VCaP (cell line): ENCODE results near the gene MRPL4.

ENCODE experiments used
- H3K27ac ChIP-seq: fragments of 450-650 bp; 2 replicates; pipeline ENCODE4 v1.5.1; 2017
- TF ChIP-seq, protein P1 (sequence below): fragments of 450-650 bp; conservative IDR thresholded peaks from 2 replicates; pipeline ENCODE4 v1.5.1; 2017; ENCODE audit warnings: mild to moderate bottlenecking, moderate library complexity

MRPL4 gene

DNA sequence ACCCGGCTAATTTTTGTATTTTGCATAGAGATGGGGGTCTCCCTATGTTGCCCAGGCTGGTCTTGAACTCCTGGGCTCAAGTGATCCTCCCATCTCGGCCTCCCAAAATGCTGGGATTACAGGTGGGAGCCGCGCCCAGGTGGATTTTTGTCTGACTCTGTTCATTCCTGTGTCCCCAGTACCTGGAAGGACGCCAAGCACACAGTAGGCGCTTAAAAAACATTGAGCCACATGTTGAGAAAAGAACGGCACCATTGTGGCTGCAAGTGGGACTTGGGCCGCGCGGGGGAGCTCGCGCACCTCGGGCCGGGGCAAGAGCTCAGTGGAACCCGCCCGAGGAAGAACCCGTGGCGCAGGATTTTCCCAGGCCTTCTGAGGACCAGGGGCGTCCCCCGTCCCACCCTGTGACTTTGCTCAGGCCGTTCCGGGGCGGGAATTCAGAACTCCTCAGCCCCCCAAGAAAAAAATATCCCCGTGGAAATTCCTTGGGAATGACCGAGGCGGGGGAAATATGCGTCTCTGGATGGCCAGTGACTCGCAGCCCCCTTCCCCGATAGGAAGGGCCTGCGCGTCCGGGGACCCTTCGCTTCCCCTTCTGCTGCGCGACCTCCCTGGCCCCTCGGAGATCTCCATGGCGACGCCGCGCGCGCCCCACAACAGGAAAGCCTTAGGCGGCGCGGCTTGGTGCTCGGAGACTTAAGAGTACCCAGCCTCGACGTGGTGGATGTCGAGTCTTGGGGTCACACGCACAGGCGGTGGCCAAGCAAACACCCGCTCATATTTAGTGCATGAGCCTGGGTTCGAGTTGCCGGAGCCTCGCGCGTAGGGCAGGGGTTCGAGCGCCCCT is 17.5 kb downstream of the MRPL4 start:
- peak overlapping the region; percentile 64; the same call in 1 of the 2 replicates for H3K27ac ChIP-seq
- TF ChIP-seq, protein P1, sequence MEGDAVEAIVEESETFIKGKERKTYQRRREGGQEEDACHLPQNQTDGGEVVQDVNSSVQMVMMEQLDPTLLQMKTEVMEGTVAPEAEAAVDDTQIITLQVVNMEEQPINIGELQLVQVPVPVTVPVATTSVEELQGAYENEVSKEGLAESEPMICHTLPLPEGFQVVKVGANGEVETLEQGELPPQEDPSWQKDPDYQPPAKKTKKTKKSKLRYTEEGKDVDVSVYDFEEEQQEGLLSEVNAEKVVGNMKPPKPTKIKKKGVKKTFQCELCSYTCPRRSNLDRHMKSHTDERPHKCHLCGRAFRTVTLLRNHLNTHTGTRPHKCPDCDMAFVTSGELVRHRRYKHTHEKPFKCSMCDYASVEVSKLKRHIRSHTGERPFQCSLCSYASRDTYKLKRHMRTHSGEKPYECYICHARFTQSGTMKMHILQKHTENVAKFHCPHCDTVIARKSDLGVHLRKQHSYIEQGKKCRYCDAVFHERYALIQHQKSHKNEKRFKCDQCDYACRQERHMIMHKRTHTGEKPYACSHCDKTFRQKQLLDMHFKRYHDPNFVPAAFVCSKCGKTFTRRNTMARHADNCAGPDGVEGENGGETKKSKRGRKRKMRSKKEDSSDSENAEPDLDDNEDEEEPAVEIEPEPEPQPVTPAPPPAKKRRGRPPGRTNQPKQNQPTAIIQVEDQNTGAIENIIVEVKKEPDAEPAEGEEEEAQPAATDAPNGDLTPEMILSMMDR, result peak; percentile 90

DNA sequence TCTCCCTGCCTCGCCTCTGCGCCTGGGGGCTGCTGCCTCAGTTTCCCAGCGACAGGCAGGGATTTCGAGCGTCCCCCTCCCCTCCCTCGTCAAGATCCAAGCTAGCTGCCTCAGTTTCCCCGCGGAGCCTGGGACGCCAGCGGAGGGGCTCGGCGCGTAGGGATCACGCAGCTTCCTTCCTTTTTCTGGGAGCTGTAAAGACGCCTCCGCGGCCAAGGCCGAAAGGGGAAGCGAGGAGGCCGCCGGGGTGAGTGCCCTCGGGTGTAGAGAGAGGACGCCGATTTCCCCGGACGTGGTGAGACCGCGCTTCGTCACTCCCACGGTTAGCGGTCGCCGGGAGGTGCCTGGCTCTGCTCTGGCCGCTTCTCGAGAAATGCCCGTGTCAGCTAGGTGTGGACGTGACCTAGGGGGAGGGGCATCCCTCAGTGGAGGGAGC is 18.2 kb downstream of the MRPL4 start:
- peak overlapping the region; percentile 64 for H3K27ac ChIP-seq
- TF ChIP-seq, protein P1, result no peak

DNA sequence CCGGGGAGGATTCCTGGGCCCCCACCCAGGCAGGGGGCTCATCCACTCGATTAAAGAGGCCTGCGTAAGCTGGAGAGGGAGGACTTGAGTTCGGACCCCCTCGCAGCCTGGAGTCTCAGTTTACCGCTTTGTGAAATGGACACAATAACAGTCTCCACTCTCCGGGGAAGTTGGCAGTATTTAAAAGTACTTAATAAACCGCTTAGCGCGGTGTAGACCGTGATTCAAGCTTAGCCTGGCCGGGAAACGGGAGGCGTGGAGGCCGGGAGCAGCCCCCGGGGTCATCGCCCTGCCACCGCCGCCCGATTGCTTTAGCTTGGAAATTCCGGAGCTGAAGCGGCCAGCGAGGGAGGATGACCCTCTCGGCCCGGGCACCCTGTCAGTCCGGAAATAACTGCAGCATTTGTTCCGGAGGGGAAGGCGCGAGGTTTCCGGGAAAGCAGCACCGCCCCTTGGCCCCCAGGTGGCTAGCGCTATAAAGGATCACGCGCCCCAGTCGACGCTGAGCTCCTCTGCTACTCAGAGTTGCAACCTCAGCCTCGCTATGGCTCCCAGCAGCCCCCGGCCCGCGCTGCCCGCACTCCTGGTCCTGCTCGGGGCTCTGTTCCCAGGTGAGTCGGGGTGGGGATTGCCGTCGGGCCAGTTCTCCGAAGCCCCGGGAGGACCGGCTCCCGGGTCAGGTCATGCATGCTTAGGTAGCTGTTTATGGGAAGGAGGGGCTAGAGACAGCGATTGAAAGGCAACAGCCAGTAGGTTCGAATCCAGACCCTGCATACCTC is 18.8 kb downstream of the MRPL4 start, which contains the start of gene ICAM1:
Gene ICAM1 (plus strand): TSS at position 505 of the 779 bp plus-strand sequence. CDS start 40 bp downstream, at position 545.
- H3K27ac ChIP-seq, result peak within 1 kb of the TSS; percentile 64
- TF ChIP-seq, protein P1, result no peak

DNA sequence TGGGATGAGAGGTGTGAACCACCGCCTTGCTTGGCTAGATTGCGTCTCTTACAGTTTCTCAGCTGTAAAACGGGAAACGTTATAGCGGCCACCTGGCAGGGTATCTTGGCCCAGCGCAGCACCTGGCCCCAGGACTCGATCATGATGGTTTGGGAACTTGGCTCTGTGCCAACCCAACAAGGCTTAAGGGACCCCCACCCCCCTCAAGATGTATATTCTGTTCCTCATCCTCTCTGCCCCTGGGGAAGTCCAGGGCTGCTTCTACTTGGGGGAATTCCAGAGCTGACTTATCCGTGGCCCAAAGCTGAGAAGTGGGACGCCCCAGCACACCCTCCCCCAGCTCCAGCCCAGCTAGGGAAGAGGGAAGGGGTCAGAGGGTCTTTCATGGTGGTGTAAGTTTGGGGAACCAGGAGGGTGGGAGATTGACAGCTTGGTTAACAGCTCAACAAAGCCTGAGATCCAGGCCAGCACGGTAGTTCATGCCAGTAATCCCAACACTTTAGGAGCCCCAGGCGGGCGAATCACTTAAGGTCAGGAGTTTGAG is 19.6 kb downstream of the MRPL4 start:
- peak overlapping the region; percentile 64 for H3K27ac ChIP-seq
- TF ChIP-seq, protein P1, result no peak

DNA sequence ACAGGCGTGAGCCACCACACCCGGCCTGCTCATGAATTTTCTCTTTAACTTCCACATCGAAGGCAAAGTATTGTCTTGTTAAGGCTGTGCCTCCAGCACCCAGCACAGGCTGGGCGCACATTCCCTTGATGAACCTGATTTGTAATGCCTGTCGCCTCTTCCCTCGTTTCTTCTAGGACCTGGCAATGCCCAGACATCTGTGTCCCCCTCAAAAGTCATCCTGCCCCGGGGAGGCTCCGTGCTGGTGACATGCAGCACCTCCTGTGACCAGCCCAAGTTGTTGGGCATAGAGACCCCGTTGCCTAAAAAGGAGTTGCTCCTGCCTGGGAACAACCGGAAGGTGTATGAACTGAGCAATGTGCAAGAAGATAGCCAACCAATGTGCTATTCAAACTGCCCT is 22.6 kb downstream of the MRPL4 start:
- no peak overlapping the region for H3K27ac ChIP-seq
- TF ChIP-seq, protein P1, result no peak

DNA sequence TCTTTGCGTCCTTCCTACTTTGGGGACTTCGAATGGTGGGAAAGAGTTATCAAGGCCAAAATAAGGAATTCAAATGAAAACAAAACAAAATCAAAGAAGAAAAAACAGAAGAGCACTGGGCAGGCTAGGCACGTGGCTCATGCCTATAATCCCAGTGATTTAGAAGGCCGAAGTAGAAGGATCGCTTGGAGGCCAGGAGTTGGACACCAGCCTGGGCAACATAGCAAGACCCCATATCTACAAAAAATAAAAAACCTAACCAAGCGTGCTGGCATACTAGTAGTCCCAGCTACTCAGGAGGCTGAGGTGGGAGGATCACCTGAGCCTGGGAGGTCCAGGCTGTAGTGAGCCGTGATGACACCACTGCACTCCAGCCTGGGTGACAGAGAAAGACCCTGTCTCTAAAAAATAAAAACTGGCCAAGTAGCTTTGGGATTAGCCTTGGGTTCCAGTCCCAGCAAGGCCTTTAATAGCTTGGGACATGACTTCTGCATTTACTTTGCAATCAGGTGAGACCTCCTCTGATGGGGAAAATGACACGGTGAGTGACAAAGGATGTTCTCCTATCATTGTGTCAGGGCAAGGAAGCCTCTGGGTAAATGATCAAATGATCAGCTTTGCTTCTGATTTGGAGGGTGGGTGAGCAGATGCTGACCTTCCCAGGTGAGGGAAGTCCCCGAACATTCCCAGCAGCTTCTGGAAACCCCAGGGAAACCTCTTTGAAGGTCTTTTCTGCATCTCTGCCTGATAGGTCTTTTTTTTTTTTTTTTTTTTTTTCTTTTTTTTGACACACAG is 26.0 kb downstream of the MRPL4 start:
- TF ChIP-seq, protein P1, result no peak
- H3K27ac ChIP-seq, result no peak overlapping the region
